Measurements from ENCODE around the gene DALRD3. TPM values are rescaled to one million over a fixed set of nuclear protein-coding genes. Genes with fewer than 3 reads are reported as not detected.

The DALRD3 gene
- total and polyA plus RNA-seq, 2 of the 8 experiments (the other 6 are each of a cell fraction or from before 2014, with no cell fraction given): 30.4 to 86.5 TPM

- DNase-seq (ENCODE audit: low read depth in 1 of 2, low spot score in 2 of 2): no peak
- Histone ChIP-seq H2BK12ac (ENCODE audit: low read depth, low read length) (no peak overlapping the region), H4K20me1 (replicated peaks in 1 of 2; ENCODE audit: control insufficient read depth in 1 of 2, insufficient read depth in 2 of 2, low read length in 2 of 2) (peaks cover 0 to 4% of the 10 kb centered on the region in 2 experiments), H4K91ac (replicated peaks; ENCODE audit: insufficient read length, low read length) (no peak overlapping the region), H3K27me3 (replicated peaks in 1 of 4; ENCODE audit: control insufficient read depth in 3 of 4, extremely low read depth in 1 of 4, insufficient read depth in 3 of 4, low read length in 3 of 4) (no peaks in the 10 kb centered on the region), H3K14ac (ENCODE audit: insufficient read length) (no peak overlapping the region), H2AFZ (ENCODE audit: low read length) (no peak overlapping the region), H4K8ac (ENCODE audit: extremely low read depth, insufficient read depth, low read length) (no peak overlapping the region), H3K9ac (replicated peaks in 1 of 4; ENCODE audit: extremely low read depth in 1 of 4, low read depth in 3 of 4, low read length in 3 of 4) (no peak overlapping the region), H3K23ac (ENCODE audit: insufficient read length) (no peak overlapping the region), H2BK120ac (replicated peaks; ENCODE audit: low read depth, low read length) (no peak overlapping the region), H3K4ac (replicated peaks; ENCODE audit: insufficient read length, low read depth, low read length) (no peak overlapping the region), H3K4me3 (ENCODE audit: extremely low read depth in 1 of 4, insufficient read depth in 2 of 4, low read depth in 3 of 4, low read length in 4 of 4) (no peak overlapping the region), H3K79me2 (ENCODE audit: control insufficient read depth in 1 of 2, insufficient read depth in 2 of 2, low read length in 2 of 2) (no peaks in the 10 kb centered on the region; a peak in 1 of 4 replicates), H2BK20ac (ENCODE audit: low read length) (no peak overlapping the region), H3K27ac (ENCODE audit: low read depth, low read length) (no peak overlapping the region), H3K36me3 (ENCODE audit: control insufficient read depth in 2 of 4, insufficient read depth in 4 of 4, low read length in 3 of 4) (no peaks in the 10 kb centered on the region; a peak in 1 of 8 replicates), H3K9me3 (ENCODE audit: insufficient read depth in 2 of 2, low read depth in 1 of 2, low read length in 1 of 2) (no peaks in the 10 kb centered on the region), H3K18ac (ENCODE audit: extremely low read depth, low read length) (no peak overlapping the region; the same call in 1 of the 2 replicates), H3K23me2 (ENCODE audit: low read depth, low read length) (no peaks in the 10 kb centered on the region), H3K4me1 (replicated peaks in 1 of 4; ENCODE audit: control insufficient read depth in 3 of 4, insufficient read depth in 4 of 4, low read length in 3 of 4) (peaks cover 0 to 17% (median 7%) of the 10 kb centered on the region in 4 experiments; a peak in 5 of 7 replicates), H4K5ac (ENCODE audit: insufficient read length, low read depth, low read length) (no peak overlapping the region), H3K56ac (replicated peaks; ENCODE audit: insufficient read length, low read depth, low read length) (no peak overlapping the region), H3K4me2 (ENCODE audit: insufficient read depth in 1 of 2, low read depth in 2 of 2, low read length in 2 of 2) (no peak overlapping the region), H3K79me1 (ENCODE audit: low read depth, low read length) (peaks cover 3% of the 10 kb centered on the region; the same call in 1 of the 2 replicates), H2AK5ac (ENCODE audit: low read depth, low read length) (no peak overlapping the region), H2BK5ac (ENCODE audit: low read depth, low read length) (peak overlapping the region; percentile 13; the same call in 1 of the 2 replicates), H2BK15ac (ENCODE audit: low read length) (no peak overlapping the region; the same call in 1 of the 2 replicates)
- 87% methylated on average over 6 of the region's 6 CpGs; no CpG with 5 or more reads in 1 of the 2 experiments for WGBS, 2 experiments (ENCODE audit: extremely low coverage in 1 of 2, insufficient coverage in 1 of 2, insufficient read length in 1 of 2, insufficient replicate concordance in 2 of 2, low coverage in 1 of 2, low lambda C conversion rate in 2 of 2, missing lambda C conversion rate in 1 of 2)
- POLR2A ChIA-PET (ENCODE audit: partially characterized antibody): interaction anchor here (33.9 to 38.8 kb wide), 2 partner anchors 1 to 12 kb away, joined by 1518 read pairs; partner anchors contain the start of genes DALRD3, IMPDH2, NDUFAF3 and P4HTM
- CTCF ChIA-PET (ENCODE audit: partially characterized antibody): interaction anchor here (5.1 to 7.3 kb wide), 2 partner anchors 12 to 14 kb away, joined by 42 read pairs; partner anchors contain the start of gene P4HTM
- TF ChIP-seq CTCF (IDR thresholded peaks at IDR 0.05; ENCODE audit: control extremely low read depth in 1 of 3, insufficient read depth in 1 of 3, low read depth in 1 of 3, low read length in 3 of 3) (peak in 1 of 3 experiments; percentile 16; a peak in 1 of 4 replicates), SAP30 (IDR thresholded peaks at IDR 0.05; ENCODE audit: insufficient read depth, insufficient replicate concordance, low read length) (no peak)
- FAIRE-seq: no peak
Measured at GRCh38 chr3:49001155-49001554, 17.2 kb downstream of the DALRD3 start.
